GM12872 (cell line): ENCODE measurements around the gene FNTB.

Experiments used
- TF ChIP-seq, protein P1 (sequence below): IDR thresholded peaks from 3 replicates; pipeline ENCODE4 v1.5.1; 2011; ENCODE audit warnings: low read depth, mild to moderate bottlenecking, low read length, moderate library complexity; ENCODE audit not compliant: insufficient read depth

The FNTB gene

DNA sequence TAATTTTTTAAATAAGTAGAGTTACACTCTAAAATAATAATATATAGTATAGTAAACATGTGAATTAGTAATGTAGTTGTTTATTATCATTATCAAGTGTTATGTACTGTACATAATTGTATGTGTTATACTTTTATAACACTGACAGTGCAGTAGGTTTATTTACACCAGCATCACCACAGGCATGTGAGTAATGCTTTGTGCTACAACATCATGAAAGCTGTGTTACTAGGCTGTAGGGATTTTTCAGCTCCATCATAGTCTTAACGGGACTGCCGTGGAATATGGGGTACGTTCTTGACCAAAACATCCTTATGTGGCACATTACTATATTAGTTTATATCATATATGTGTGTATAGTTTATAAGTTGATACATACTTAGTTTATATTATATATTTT, 8.6 kb downstream of the FNTB start:
- TF ChIP-seq, protein P1, sequence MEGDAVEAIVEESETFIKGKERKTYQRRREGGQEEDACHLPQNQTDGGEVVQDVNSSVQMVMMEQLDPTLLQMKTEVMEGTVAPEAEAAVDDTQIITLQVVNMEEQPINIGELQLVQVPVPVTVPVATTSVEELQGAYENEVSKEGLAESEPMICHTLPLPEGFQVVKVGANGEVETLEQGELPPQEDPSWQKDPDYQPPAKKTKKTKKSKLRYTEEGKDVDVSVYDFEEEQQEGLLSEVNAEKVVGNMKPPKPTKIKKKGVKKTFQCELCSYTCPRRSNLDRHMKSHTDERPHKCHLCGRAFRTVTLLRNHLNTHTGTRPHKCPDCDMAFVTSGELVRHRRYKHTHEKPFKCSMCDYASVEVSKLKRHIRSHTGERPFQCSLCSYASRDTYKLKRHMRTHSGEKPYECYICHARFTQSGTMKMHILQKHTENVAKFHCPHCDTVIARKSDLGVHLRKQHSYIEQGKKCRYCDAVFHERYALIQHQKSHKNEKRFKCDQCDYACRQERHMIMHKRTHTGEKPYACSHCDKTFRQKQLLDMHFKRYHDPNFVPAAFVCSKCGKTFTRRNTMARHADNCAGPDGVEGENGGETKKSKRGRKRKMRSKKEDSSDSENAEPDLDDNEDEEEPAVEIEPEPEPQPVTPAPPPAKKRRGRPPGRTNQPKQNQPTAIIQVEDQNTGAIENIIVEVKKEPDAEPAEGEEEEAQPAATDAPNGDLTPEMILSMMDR: no peak

DNA sequence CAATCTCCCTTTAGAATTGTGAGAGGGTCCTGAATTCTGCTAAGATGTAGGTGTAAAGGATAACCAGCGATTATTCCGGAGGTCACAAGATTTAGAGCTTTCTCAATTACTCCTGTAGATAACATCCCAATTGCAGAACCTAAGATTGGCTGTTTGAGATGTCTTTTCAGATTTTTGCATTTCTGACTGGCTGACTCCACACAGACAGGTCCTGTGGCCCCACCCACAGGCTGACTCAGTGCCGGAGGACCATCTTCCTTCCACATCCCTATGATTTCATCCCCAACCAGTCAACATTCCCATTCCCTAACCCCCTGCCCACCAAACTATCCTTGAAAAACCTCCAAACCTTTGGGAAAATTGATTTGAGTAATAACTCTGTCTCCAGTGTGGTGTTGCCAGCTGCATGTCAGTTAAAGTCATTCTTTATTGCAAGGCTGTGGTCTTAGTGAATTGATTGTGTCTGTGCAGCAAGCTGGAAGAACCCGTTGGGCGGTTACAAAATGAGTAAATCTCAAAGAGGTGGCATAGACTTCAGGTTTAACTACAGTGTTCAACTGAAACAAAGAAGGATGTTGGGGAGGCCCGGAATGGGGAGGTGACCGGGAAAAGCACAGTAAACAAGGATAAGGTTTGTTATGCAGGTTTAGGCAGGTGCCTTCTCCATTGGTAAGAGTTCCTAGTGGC, 10.6 kb downstream of the FNTB start:
- TF ChIP-seq, protein P1: no peak

DNA sequence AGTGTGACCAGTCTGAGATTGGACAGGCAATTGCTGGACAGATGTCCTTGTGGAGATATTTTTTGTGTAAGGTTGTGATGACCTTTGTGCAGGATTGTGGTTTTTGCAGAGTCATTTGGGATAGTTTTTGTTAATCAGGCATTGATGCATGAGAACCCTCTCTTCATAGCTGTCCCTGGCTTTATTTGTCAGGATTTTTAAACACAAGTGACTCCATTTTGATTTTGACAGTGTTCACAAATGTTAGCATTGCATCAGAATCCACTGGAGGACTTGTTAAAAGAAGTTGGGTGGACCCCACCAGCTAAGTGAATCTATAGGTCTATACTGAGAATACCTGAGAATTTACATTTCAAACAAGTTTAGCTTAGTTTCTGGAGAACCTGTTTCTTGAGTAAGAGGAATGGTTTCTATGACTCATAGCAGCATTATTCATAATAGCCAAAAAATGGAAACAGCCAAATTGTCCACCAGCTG, 11.8 kb downstream of the FNTB start:
- TF ChIP-seq, protein P1: no peak

DNA sequence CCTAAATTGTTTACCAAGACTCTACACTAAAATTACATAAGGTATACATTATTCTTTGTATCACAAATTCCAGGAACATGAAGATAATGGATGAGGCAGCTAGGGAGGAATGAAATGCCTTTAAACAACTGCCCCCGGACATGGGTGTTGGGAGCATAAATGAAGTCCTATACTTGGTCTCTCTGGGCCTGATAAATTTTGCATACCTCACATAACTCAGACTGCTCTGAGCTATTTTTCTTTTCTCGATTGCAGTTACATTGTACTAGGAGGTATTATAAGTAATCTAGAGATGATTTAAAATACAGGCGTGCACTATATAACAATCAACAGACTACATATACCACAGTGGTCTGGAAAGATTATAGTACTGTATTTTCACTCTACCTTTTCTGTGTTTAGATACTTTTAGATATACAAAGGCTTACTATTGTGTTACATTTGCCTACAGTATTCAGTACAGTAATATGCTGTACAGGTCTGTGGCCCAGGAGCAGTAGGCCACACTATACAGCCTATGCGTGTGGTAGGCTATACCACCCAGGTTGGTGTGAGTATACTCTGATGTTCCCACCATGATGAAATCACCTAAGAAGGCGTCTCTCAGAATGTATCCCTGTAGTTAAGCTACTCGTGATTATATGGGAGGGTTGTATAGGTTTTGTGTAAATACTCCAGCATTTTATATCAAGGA, 14.3 kb downstream of the FNTB start:
- TF ChIP-seq, protein P1: no peak

DNA sequence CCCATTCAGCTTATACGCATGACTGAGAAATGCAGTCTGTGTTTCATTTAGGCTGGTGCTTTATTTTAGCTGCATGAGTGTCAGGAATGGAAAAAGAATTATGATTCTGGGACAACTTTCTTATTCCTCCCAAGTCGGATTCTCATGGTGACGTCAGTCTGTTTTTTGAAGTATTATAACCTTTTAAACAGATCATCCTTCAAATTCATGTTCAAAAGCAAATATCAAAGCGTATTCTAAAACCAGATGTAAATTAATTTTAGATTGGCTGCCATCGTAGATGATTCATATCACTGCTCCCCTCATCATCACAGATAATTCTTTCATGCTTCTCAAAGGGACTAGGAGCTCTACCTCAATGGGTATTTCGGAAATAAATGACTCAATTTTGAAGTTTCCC, 15.0 kb downstream of the FNTB start:
- TF ChIP-seq, protein P1: no peak

DNA sequence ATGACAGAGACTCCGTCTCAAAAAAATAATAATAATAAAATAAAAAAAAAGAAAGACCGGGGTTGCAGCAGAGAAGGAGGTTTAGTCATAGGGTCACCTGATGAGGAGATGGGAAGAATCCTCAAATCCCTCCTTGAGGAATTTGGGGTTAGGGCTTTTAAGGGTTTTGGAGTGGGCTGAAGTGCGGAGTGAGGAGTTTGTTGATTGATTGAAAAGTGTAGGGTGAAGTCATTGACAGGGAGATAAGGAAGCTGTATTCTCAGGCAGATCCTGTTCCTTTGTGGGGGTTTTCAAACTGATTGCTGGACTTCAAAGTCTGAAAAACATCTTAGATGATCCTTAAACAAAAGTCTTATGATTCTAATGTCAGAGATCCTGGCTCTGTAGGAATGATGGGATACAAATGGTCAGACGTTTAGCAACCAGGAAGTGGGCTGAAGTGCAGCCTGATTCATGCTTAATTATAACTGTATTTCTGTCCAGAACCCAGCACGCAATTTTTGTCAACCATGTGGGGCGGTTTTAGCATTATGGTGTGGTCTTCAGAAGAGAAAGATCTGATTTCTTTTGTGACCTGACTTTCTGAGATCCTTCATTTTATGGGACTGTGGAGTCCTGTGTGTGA, 16.0 kb downstream of the FNTB start:
- TF ChIP-seq, protein P1: no peak

DNA sequence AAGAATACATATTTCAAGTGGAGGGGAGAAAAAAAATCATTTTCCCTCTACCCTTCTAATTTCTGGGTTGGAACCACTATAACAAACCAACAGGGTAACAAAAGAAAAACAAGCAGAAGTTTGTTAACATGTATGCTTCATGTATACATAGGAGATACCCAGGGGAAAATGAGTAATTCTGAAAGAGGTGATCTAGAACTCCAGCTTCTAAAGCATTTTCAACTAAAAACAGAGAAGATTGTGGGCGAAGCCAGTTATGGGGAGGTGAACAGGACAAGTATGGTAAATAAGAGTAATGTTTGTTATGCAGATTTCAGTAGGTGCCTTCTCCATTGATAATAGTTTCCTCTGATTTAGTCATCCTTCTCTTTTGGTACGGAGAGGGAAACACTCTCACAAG, 16.7 kb downstream of the FNTB start:
- TF ChIP-seq, protein P1: no peak
